HG03095 (cell line): ENCODE data around the gene WSCD1.

Source experiments
- ATAC-seq: cut with Tn5 transposase; IDR thresholded peaks from one replicate; pipeline ENCODE4 v1.9.1; 2021; ENCODE audit warnings: moderate library complexity; ENCODE audit not compliant: unreplicated experiment

Gene WSCD1

DNA sequence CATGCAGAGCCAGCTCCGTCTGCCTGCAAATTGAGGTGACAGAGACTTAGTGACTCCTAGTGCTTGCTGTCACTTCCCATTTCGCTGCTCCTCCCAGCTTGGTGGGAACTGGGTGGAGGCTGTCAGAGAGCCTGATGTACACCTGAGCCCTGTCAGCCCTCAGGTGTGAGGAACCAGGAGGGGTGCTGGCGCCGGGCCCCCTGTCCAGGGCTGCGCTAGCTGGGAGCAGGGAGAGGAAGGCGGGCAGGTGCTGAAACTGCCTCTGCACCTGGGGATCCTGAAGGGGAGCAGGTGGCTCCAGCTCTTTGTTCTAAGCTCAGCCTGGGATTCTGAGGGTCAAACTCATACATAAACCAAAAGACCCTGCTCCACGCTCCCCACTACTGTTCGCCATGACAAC is 10.8 kb upstream of the WSCD1 start:
- no peak for ATAC-seq

DNA sequence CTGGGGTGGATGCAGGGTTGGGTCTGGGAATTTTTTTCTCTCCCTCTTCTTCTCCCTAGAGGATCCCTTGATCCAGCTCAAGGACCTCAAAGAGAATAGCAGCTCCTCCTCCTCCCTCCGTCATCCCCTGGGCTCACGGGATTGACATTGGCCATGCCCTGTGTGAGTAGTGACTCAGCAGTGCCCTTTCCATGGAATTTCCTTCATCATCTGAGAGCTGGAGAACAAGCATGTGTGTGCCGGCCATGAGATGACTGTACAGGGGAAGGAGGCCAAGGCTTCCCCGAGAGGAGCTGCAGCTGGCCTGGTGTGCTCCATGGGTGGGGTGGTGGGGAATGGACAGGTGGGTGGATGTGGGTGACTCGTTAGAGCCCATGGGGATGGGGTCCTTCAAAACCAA is 8.9 kb upstream of the WSCD1 start:
- no peak for ATAC-seq

DNA sequence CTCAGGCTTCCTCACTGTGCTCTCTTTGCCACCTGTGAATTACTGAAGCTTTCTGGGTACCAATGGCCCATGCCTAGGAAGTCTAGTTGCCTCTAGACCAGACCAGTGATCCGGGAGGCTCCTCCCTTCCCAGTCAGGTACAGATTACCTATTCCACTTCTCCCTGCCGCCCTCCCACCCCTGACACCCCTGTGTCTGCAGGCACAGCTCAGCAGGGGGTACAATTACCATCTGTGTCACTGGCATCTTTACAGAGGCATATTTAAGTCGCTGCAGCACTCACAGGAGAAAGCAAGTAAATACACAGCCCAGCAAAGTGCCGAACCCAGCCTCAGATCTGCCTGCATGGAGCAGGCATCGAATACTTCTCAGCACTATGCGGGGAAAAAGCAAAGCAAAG is 5.3 kb upstream of the WSCD1 start:
- no peak for ATAC-seq

DNA sequence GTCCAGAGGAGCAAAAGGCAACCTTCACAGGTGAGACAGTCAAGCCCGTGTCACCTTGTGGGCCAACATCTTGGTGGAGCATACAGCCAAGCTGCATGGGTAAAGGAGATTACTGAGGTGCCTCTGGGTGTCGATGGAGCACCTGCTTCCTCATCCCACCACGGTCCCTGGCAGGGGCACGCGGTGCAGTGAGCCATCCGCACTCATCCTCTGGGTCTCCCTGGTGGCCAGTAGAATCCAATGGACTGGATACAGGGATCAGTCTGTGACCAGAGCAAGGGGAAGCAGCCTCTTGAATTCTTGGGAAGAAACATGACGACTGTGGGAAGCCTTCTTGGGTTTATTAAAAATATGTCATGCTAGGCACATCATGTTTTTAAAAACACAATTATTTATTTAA is 4.8 kb upstream of the WSCD1 start:
- ATAC-seq: no peak

DNA sequence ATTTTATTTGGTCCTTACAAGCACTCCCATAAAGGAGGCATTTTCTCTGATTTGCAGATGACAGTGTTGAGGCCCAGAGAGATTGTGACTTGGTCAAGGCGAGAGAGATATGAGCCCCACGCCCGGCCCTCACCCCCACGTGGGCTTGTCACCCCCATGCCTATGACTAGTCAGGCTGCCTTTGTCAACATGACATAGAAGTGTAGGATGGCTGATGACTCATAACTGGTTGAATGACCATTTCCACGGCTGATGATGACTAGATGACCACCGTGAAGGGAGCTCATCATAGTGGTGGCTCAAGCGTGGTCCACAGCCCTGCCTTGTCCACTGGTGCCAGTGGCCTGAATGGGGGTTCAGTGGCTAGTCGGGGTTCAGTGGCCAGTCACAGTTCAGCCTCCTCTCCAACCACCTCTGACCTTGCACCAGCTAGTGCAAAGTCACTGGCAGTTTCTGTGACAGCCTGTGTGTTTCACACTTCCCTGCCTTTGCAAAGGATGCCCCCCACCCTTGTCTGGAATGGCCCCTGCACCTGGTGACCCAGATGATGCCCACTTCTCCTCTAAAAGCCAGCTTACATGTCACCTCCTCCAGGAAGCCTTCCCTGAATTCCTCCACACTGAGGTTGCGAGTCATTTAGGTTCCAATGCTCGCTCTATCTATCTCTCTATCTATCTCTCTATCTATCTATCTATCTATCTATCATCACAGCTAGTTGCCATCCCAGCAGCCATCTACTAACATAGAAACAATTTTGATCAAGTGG is 3.8 kb upstream of the WSCD1 start:
- no peak for ATAC-seq

DNA sequence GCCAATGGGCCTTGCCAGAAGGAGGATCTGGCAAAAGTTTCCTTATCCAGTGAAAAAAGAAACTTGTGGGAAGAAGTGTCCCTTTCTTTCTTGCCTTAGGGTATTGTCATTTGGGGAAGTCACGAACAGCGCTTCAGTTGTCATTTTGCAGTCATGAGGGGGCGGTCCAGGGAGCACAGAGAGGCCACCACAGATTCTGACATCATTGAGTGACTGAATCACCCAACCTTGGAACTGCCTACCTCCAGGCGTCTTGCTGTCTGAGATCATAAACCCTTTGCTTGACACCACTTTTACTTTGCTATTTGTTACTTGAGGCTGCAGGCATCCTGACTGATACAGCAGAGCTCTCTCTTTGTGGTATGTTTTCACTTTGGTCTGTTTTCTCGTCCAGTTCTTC is 3.1 kb upstream of the WSCD1 start:
- no peak for ATAC-seq

DNA sequence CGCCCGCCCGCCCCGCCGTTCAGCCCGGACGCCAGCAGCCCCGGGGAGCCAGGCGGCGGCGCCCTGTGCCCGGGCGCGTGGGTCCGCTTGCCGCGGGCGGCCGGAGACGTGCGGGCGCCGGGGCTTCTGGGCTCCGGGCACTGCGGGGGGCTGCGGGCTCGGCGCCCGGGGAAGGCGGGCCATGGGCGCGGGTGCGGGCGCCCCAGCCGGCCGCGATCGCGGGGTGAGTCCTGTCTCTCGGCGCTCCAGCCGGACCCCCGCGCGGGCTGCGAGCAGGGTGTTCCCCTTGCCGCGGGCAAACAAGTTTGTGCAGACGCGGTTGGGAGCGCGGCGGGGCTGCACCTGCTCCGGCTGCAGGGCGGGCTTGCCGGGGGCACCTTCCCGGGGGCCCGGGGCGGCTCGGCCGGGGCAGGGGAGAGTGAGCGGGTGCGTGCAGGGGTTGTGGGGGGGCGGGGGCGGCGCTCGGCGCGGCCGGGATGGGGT is 292 bp downstream of the WSCD1 start:
- ATAC-seq: no peak

DNA sequence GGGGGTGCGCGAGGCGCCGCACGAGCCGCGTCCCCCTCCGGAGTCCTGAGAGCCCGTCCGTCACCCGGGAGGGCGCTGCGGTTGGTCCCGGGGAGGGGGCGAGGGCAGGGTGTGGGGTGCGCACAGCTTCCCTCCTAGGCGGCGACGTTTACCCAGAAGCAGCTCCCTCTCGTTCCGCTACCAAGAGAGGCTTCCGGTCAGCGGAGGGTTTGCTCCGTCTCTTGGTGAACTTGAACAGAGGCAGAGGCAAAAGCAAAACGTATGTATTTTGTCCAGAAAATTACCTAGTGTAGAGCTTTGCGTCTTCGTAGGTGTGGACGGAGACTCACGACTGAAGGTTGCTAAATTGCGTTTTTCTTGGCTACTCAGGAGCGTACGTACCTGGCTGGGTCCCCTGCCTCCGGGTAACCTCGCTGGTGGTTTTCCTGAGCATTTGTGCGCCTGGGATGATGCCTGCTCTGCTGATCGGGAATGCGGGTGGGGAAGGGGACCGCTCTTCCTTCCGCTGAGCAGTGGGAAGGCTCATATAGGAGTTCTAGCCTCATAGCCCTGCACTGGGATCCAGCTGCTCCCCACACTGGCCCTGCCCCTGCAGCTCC is 833 bp downstream of the WSCD1 start:
- ATAC-seq: no peak

DNA sequence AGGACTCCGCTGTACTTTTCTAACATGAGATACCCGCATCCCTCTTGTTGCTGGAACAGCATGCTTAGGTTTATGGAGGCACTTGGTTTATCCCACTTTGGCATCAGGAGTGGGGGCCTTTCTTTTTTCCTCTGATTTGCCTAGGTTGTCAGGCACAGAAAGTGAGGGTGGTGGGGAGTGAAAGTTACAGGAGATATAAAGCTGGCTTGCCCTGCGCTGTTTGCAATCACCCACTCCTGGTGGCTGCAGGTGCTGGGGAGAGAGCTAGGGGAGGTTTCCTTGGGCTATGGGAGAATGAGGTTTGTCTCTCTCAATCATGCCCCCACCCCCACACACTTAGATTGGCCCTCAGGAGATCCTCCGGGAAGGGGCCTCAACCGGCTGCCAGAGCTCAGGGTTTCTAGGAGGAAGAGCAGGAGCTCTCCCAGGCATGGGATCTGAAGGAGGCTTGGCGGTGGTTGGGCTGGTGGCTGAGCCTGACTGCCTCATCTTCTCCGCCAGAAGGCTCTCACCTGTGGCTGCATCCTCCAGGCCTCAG is 1.4 kb downstream of the WSCD1 start:
- no peak for ATAC-seq

DNA sequence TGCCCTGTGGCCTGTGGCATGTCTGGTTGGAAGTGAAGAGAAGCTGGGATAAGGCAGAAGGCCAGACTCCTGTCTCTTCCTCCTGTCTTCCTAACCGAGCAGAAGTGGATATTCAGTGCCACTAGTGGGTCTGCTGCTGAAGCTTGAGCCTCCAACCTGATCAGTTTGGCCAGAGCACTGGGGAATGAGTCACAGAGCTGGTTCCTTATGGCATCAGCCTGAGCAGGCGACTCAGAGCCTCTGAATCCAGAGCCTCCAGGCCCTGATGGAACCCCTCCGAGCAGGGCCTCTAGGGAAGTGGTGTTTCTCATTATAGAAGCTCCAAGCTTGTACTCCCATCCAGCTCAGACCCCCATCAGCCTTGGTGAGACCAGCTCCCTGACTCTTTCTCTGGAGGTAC is 2.0 kb downstream of the WSCD1 start:
- ATAC-seq: no peak

DNA sequence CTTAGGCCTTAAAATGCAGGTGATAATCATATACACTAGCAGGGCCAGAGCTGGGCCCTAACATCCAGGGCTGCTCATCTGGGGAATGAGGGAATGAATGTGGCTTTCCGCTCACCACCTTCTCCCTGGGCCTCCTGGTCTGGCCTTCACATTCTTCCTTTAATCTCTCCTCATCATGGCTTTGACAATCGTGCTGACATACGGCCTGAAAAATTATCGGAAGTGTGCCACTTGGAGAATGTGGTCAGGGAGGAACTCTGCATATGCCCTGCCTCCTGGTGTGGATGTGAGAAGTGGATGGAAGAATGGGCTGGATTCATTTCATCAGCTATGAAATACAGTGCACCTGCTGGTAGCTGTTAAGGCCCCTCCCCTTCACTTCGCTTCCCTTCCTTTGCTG is 2.4 kb downstream of the WSCD1 start:
- no peak for ATAC-seq

DNA sequence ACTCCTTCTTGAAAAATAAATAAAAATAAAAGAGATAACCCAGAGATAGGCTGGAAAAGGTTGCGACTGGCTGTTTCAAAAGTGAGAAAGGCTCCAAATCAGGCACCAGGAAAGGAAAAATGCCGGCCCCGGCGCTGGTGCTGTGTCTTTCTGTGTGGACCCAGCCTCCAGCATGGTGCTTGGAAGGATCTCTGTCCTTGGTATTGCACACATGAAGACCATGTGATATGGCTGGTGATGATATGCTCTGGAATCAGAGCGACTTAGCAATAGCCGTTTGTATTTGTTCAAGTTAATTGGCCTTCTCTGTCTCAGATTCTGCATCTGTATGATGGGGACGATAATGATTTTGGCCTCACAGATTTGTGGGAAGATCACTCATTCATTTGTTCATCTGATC is 3.4 kb downstream of the WSCD1 start:
- ATAC-seq: no peak

DNA sequence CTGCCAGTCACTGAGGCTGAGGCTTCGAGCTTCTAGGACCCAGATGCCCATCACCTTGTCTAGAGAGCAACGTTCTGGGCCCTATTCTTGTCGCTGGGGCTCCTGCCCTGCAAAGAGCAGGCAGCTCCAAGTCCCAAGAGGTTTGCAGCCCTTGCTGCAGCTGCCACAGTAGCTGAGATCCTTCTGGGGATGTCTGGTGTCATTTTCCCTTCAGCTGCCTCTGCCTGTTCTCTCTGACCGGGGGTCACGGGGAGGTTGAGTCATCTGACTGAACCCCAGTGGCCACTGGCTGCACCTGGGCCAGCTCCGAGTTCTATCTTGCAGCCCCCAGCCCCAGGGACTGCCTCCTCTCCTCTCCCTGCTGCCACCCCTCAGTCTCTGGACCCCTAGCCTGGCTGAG is 4.9 kb downstream of the WSCD1 start:
- no peak for ATAC-seq

DNA sequence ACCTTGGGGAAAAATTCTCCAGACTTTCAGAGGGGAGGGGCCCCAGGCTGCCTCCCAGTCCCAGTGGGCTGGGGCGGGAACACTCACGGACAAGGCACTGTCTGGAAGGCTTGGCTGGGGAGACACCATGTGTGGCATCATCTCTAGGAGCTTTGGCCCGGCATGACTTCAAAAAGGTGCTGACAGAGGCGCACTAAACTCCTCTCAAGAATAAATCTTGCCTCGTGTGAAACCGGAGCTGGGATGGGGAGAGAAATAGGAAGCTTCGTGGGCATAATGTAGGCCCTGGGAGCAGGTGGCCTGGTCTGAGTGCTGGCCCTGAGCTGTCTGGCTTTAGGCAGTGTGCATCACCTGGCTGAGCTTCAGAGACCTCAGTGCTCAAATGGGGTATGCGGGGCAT is 5.7 kb downstream of the WSCD1 start:
- no peak for ATAC-seq

DNA sequence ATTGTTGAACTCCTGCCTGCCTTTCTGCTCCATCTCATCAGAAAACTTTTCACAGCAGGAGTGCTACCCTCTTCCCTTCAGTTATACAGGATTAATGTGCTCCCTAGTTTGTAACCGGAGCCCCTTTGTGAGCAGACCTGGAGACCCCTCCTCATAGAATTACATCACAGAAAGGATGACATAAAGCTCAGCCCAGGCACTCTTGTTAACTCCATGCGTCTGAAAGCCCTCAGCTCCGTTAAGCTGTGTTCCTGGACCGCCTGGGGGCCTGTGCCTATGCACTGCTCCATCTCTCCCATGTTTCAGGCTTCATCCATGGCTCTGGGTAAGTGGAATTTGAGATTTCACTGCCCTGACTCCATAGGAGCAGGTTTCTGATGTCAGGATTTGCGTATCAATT is 7.6 kb downstream of the WSCD1 start:
- no peak for ATAC-seq

DNA sequence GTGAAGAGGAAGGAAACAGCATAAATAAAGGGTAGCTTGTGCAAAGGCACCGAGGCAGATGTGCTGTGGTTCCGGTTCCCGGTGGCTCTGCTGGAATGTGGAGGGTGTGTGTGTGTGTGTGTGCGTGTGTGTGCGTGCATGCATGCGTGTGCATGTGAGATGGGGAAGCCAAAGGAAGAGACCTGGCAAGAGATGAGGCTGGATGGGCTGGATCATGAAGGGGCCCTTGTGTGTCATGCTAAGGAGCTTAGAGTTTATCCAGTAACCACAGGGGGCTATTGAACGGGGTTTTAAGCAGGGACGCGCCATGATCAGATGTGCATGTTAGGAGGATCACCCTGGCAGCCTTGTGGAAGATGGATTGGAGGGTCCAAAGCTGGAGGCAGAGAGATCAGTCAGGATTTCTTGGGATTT is 8.3 kb downstream of the WSCD1 start:
- no peak for ATAC-seq

DNA sequence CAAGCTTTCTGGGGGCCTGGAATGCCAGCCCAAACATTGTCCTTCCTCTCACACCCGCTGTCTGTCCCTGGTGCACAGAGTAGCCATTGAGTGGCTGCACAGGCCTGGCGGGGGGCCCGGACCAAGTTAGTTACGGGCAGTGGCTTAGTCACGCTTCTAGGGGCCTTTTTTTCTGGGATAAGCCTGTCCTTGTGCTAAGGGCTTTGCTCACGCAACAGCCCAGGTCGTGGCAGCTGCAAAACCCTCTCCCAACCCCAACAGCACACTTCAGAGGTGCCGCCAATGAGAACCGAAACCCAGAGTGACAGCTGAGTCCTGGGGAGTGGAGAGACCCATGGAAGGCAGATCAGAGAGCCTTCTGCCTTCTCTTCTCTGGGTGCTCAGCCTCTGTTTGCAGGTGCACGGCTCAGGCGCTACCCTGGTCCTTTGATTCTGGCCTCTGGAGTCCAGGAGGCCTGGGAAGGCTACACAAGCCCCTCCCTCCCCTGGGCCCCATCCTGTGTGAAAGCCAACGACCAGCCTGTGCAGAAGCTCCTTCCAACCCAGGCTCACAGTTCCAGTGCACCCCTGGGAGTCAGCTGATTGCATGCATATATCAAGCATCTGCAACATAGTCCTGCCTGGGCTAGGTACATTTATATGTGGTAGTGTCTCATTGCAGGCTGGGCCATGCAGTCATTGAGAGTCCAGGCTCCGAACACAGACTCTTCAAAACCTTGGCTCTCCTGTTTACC is 9.1 kb downstream of the WSCD1 start:
- no peak for ATAC-seq

DNA sequence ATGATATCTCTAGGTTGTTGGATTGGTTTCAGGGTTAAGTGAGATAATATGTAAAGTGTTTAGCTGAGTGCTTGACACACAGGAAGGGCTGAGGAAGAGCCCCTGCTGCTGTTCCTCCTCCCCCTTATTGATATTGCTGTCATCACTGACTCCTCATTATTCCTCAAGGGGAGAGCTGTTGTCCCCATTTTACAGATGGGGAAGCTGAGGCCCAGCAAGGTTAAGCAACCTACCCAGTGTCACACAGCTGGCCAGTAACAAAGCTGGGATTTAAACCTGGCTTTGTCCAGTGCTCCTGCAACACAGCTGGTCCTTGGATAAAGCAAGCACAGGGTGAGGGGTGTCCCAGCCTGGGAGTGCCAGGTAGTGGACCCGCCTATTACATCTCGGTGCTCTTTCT is 9.8 kb downstream of the WSCD1 start:
- no peak for ATAC-seq

DNA sequence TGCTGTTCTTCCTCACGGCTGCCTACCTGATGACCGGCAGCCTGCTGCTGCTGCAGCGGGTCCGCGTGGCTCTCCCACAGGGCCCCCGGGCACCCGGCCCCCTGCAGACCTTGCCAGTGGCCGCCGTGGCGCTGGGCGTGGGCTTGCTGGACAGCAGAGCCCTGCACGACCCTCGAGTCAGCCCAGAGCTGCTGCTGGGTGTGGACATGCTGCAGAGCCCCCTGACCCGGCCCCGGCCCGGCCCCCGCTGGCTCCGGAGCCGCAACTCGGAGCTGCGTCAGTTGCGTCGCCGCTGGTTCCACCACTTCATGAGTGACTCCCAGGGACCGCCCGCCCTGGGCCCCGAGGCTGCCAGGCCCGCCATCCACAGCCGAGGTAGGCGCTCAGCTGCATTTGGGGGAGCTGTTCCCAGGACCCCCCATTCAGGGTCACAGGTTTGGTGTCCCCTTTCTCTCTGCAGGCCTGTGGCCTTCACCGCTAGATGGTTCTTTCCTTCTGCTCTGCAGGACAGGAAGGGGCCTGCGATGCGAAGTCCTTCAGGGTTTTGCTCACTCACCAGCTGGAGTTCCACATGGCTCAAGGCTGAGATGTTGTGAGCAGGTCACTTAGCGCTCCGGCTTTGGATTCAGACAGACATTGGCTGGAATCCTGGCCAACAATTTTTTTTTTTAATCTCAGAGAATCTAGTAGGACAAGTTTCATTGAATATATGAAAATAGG is 10.7 kb downstream of the WSCD1 start:
- ATAC-seq: no peak

DNA sequence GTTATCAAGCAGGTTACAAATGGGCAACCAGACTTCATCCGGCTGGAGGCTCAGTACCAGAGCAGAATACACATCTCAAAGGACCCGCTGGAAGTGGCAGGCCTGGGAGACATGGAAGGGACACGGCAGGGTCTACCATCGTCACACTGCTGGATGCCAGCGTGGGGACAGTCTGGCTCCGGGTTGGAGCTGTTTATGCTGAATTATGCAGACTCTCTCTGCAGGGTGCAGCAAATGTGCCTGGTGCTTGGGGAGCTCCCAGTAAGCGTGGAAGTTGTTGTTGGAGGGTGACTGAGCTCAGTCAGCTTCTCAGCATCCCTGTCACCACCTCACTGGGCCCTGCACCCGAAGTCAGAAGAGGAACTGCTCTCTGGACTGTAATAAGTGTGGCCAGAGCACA is 12.2 kb downstream of the WSCD1 start:
- no peak for ATAC-seq
